Measurements from ENCODE around the gene GALNT7.
A peak's percentile ranks its signal among the peaks of the same experiment; 100 is the strongest.

The GALNT7 gene

GRCh38 chr4:173265751-173266150 is 97.1 kb downstream of the GALNT7 start:
- DNase-seq (ENCODE audit: low spot score): no peak

GRCh38 chr4:173267711-173268110 is 99.1 kb downstream of the GALNT7 start:
- DNase-seq (ENCODE audit: low spot score): no peak

DNA sequence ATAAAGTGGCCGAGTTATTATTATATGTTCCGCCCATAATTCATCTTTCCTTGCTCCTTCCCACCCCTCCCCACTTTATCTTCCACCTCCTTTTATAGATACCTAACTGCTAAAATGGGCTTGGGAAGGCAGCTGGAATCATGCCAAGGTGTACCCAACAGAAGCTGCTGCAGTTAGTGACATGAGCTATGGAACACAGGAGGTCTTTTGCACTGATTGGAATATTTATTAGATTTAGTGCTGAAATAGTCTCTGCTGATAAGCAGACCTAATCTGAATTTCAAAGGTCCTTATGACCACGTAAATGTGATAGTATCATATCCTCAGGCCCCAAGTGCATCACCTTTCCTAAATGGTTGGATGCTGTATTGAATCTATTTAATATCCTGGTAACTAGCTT is 100.7 kb downstream of the GALNT7 start:
- DNase-seq (ENCODE audit: low spot score): no peak

DNA sequence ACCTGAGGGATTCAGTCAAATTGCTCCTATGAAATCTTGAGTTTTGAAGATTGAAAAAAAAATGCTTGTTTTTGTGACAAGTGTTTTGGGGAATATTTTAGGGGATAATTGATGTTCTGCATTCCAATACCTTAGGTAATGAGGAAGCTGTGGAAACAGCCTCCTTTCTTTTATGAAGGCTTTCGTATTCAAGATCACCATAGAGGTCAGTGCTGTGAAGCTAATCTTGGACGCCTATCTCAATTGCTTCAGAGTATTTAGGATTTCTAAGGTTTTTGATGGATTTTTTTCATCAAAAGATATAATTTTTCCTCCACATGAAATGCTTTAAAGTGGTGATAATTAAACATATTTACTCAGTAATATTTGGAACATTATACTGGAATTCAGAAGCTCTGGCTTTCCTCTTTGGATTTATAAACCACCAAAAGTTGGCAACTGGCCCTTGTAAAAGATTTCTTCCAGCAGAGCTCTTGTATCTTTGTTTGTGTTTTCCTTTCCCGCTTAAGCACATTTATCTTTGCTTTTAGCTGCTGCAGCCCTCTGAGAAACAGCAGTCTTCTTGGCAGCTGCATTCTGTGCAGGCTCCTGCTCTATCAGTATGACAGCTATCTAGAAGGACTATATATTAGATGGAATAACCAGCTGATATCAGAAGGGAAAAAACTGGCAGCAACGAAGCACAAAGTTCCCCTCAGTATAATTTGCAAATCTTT is 101.9 kb downstream of the GALNT7 start:
- DNase-seq (ENCODE audit: low spot score): no peak

DNA sequence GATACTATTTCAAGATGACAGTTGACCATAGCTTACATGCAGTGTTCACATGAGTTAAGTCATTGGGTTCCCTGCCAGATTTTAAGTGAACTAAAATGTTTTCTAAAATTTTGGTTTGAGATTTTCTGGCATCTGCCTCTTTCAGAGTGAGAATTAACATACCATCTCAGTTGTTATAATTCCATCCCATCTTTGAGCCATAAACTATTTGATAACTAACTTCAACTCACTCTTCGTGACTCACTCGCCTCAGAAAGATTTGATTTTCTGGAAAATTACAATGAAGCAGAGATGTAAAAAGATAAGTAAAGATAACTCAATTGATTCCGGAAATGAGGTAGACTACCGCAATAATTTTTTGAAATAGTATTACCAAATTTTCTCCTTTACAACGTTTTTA is 103.7 kb downstream of the GALNT7 start:
- DNase-seq (ENCODE audit: low spot score): no peak

DNA sequence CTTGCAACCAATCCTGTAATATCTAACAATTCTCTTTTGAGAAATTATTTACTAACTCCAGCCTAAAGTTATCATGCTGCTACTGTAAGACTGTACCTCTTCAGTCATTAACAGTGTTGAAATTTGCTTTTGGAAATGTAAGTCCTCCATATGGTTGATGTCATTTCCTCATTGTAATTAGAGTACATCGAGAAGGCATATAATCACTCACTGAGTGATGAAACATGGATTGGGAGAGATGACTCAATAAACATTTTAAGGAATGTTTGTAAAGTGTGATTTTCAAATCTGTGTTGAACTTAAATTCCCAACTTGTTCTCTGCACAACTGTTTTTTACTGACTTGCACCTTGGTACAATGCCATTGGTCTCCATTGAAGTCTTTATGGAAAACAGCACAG is 104.4 kb downstream of the GALNT7 start:
- no peak for DNase-seq (ENCODE audit: low spot score)

DNA sequence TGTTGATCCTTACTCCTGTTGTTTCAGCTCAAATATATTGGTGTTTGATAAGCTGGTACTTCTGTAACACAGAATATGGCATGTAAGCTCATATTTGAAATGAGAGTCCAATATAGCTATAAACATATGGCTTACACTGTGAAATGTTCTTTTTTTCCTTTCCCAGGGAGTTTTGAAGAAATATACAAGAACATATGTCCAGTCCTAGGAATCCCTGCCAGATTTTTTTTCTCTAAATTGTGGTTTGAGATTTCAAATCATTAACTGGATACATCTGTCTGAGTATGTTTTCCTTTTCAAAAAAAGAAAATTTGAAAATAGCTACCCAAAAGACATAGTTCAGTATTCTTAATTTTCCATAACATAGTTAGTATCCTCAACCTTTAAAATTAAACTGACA is 105.3 kb downstream of the GALNT7 start:
- no peak for DNase-seq (ENCODE audit: low spot score)

DNA sequence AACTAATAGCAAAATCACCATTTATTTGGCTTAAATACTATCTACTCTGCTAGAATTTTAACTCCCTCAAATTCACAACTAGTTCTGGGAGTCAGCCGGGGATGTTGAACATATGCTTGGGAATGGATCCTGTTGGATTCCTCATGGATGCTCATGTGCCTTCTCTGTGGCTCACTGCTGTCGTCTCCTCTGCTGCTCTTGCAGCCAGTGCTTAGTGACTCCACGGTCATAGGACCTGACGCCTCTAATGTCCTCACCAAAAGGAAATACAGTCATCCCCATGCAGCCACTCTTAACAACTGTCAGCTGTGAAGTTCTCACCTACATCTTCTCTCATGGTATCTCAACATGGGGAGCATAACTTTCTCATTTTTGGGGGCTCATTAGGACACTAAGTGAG is 106.1 kb downstream of the GALNT7 start:
- DNase-seq (ENCODE audit: low spot score): no peak

GRCh38 chr4:173275150-173275549 is 106.5 kb downstream of the GALNT7 start:
- no peak for DNase-seq (ENCODE audit: low spot score)

GRCh38 chr4:173277340-173277739 is 108.7 kb downstream of the GALNT7 start:
- DNase-seq (ENCODE audit: low spot score): no peak

DNA sequence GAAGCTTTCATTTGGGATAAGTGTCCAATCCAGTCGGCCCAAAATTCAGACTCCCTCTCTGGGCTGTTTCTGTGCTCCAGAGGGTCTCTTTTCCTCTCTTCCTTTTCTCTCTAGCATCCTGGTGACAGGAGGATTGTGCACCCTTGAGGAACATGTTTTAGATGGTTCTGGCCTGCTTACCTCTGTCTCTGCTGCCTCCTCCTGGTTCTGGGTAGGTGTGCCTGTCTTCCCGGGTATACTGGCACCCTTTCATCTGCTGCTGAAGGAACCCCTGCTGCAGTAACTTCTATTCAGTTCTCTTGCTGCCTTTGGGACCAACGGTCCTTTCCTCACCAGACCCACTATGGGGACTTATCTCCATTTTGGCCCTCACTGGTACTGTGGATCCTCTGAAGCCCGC is 112.4 kb downstream of the GALNT7 start:
- DNase-seq (ENCODE audit: low spot score): peak; percentile 41

GRCh38 chr4:173281406-173282255 is 113.0 kb downstream of the GALNT7 start:
- peak; percentile 49 for DNase-seq (ENCODE audit: low spot score)

GRCh38 chr4:173282256-173282562 is 113.6 kb downstream of the GALNT7 start:
- no peak for DNase-seq (ENCODE audit: low spot score)

- DNase-seq (ENCODE audit: low spot score): no peak
Observed at GRCh38 chr4:173282626-173283025, 114.0 kb downstream of the GALNT7 start.

DNA sequence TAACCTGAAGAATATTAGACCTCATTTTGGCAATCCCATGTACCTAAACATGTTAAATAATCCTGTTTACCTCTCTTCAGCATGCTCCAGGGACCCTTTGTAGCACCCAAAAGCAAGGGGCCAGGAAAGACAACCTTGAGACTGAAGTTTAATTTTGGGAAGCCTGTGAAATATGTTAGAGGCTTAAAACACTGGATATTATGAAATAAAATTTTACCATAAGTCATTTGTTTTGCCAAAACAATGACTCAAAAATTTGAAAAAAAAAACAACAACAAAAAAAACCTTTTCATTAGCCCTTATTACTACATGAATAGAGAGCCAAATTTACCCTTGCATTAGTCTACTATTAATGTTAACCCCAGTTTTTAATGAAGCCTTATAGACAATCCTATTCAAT is 115.9 kb downstream of the GALNT7 start:
- DNase-seq (ENCODE audit: low spot score): no peak

DNA sequence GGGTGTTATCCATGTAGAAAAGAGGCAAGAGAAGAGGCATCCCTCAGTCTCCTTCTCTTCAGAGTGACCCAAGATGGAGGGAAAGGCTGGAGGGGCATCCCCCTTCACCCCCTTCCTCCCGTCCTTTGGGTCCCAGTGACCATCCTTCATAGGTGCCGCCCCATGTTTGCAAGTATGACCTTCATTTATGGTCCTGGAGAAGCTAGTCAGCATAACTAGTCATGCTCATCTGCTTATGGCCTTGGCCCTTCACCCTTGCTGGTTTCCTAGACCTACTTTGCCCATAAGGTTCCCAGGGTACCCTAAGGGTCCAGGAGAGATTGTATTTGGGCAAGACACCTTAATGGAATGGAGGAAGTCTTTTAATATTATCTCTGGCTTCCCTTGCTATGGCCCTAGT is 118.9 kb downstream of the GALNT7 start:
- DNase-seq (ENCODE audit: low spot score): no peak

GRCh38 chr4:173288296-173288695 is 119.7 kb downstream of the GALNT7 start:
- peak; percentile 93 for DNase-seq (ENCODE audit: low spot score)

- DNase-seq (ENCODE audit: low spot score): no peak
Observed at GRCh38 chr4:173288698-173289352, 120.2 kb downstream of the GALNT7 start.

- DNase-seq (ENCODE audit: low spot score): peak; percentile 68
Observed at GRCh38 chr4:173289353-173289727, 120.7 kb downstream of the GALNT7 start.

DNA sequence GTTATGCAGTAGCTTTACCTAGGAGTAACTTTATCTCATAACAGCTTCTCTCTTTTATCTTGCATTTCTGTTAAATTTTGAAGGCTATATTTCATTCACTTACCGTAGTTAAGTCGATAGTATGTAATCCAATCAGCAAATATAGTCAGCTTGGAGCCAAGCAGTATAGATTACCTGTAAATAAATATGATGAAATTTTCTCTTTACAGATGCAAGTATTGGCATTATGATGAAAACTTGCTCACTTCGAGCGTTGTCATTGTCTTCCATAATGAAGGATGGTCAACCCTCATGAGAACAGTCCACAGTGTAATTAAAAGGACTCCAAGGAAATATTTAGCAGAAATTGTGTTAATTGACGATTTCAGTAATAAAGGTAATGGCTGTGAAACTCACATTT is 123.3 kb downstream of the GALNT7 start:
- DNase-seq (ENCODE audit: low spot score): no peak

- DNase-seq (ENCODE audit: low spot score): no peak
Observed at GRCh38 chr4:173293663-173294062, 125.1 kb downstream of the GALNT7 start.

GRCh38 chr4:173294444-173294843 is 125.8 kb downstream of the GALNT7 start:
- no peak for DNase-seq (ENCODE audit: low spot score)

DNA sequence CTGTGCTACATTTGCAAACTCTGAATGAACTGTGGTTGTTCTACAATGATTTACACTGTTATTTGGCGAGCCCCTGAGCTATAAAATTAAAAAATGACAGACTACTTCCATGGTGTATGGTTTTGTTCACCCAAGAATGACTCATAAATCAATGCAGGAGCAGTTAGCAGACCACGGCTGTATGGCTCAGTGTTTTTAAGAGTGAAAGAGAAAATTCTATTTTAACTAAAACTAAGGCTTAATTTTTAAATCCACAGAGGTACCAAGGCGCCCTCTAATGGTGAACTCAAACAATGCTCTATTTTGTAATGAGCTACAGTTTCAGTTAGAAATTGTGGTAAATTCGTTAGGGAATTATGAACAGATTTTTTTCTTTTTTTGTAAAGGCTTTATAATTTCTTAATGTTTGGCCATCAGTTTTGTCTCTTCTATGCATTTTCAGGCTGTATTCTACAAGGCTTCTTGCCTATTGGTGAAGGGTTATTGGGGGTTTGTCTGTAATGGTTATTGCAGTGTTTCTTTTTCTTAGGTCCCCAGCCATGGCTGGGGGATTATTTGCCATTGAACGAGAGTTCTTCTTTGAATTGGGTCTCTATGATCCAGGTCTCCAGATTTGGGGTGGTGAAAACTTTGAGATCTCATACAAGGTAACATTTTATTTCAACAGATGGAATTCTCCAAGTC is 133.0 kb downstream of the GALNT7 start:
- peak; percentile 67 for DNase-seq (ENCODE audit: low spot score)
